Measurements from ENCODE around the gene RBCK1. TPM values are rescaled to one million over a fixed set of nuclear protein-coding genes. Genes with fewer than 3 reads are reported as not detected.
A peak's percentile ranks its signal among the peaks of the same experiment; 100 is the strongest.

The RBCK1 gene
- total and polyA plus RNA-seq, 8 donors, result 89.6 to 104 (median 98.7) TPM

DNA sequence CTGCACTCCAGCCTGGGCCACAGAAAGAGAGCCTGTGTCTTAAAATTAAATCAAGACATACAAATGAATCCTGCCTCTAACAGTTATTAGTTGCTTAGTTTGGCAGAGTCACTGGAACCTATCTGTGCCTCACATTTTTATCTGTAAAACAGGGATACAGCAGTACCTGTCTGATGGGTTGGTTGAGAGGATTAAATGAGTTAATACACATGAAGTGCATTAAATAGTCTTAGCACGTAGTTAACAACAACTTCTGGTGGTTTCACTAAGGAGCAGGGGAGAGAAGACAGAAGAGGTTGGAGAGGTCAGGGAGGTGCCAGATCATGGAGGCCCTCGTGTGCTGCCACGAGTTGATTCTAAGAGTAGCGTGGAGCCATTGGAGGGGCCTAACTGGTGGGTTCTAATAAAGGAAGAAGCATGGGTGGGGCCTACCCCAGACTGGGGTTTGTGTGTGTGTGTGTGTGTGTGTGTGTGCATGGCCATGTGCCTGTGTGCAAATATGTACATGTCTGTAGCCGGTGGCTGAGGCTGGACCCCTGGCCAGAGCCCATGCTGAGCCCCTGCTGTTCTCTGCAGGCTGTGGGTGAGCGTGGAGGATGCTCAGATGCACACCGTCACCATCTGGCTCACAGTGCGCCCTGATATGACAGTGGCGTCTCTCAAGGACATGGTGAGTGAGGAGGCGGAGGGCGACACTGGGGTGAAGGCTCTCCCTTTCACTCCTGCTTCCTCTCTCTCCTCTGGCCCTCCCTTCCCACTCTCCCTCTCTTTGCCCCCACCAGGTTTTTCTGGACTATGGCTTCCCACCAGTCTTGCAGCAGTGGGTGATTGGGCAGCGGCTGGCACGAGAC, 9.1 kb downstream of the RBCK1 start:
- Histone ChIP-seq H3K27me3 (no peaks in the 10 kb centered on the region), H3K4me1 (peaks cover 3 to 18% of the 10 kb centered on the region in 2 donors), H3K9me3 (no peaks in the 10 kb centered on the region), H3K4me3 (no peak overlapping the region), H3K36me3 (peaks cover 0 to 54% of the 10 kb centered on the region in 2 donors), H3K27ac (no peak overlapping the region)
- DNase-seq, result no peak
- intact Hi-C loops (cut with DNase I), result no loop called here
- no peak for ATAC-seq
- TF ChIP-seq, protein P1, sequence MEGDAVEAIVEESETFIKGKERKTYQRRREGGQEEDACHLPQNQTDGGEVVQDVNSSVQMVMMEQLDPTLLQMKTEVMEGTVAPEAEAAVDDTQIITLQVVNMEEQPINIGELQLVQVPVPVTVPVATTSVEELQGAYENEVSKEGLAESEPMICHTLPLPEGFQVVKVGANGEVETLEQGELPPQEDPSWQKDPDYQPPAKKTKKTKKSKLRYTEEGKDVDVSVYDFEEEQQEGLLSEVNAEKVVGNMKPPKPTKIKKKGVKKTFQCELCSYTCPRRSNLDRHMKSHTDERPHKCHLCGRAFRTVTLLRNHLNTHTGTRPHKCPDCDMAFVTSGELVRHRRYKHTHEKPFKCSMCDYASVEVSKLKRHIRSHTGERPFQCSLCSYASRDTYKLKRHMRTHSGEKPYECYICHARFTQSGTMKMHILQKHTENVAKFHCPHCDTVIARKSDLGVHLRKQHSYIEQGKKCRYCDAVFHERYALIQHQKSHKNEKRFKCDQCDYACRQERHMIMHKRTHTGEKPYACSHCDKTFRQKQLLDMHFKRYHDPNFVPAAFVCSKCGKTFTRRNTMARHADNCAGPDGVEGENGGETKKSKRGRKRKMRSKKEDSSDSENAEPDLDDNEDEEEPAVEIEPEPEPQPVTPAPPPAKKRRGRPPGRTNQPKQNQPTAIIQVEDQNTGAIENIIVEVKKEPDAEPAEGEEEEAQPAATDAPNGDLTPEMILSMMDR (IDR thresholded peaks at IDR 0.05), result no peak

DNA sequence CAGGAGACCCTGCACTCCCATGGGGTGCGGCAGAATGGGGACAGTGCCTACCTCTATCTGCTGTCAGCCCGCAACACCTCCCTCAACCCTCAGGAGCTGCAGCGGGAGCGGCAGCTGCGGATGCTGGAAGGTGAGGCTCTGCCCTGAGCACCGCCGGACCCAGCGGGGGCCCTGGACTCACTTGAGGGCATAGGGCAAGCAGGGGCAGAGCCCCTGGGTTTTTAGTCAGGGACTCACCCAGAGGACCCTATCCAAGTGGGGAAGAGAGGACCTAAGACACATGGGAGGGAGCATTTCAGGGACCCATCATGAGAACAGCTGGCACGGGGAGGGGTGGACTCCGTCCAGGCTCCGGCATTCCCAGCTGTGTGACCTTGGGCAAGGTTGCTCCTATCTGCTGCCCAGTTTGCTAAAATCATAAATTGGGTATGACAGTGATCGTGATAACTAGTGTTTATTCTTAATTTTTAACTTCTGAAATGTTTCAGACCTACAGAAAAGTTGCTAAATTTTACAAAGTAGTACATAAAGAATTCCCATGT, 9.8 kb downstream of the RBCK1 start:
- intact Hi-C loops (cut with DNase I), result no loop called here
- H3K4me3 ChIP-seq, result no peak overlapping the region
- no peaks in the 10 kb centered on the region for H3K9me3 ChIP-seq
- DNase-seq, result no peak
- H3K27ac ChIP-seq, result no peak overlapping the region
- peaks cover 0 to 61% of the 10 kb centered on the region in 2 donors for H3K36me3 ChIP-seq
- H3K4me1 ChIP-seq, result peaks cover 3 to 18% of the 10 kb centered on the region in 2 donors
- no peak for ATAC-seq
- no peaks in the 10 kb centered on the region for H3K27me3 ChIP-seq
- TF ChIP-seq, protein P1 (IDR thresholded peaks at IDR 0.05), result no peak

DNA sequence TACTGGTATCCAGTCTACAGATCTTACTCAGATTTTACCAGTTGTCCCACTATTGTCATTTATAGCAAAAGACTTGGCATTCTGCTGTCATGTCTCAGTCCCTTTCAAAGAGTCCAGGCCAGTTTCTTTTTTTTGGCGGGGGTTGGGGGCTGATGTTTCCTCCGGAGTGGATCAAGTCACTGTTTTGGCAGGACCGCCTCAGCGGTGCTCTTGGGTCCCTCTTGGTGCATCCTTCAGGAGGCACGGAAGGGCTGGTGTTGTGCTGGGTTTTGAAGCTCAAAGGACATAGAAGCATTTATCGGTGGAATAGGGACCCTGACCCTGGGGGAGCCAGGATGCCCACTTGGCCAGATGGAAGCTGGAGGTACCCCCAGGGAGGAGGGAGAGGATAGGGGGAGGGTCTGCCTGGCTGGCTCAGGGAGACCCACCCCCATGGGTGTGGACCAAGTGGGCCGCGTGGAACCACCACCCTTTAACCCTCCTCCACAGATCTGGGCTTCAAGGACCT, 10.8 kb downstream of the RBCK1 start:
- DNase-seq, result no peak
- intact Hi-C loops (cut with DNase I), result no loop called here

DNA sequence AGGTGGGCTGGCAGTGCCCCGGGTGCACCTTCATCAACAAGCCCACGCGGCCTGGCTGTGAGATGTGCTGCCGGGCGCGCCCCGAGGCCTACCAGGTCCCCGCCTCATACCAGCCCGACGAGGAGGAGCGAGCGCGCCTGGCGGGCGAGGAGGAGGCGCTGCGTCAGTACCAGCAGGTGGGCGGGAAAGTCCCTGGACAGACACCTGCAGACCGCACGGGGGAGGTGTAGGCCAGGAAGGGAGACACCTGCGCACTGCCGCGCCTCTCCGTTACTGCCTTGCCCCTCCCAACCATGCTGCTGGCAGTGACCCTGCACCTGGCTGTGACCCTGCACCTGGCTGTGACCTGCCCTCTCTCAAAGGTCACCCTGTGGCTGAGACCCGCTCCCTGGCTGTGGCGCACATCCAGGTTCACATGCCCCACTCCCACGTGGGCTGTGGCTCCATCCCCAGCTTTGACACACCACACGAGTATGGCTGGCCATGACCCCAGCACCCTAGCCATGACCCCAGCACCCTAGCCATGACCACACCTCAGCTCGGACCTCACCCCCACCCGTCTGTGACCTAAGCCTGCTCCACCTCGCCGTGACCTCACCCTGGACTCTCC, 11.6 kb downstream of the RBCK1 start:
- intact Hi-C loops (cut with DNase I), result no loop called here
- peaks cover 3 to 15% of the 10 kb centered on the region in 2 donors for H3K4me1 ChIP-seq
- H3K27me3 ChIP-seq, result no peaks in the 10 kb centered on the region
- peaks cover 0 to 79% of the 10 kb centered on the region in 2 donors for H3K36me3 ChIP-seq
- no peak overlapping the region for H3K27ac ChIP-seq
- no peak for ATAC-seq
- TF ChIP-seq, protein P1 (IDR thresholded peaks at IDR 0.05), result no peak
- no peak overlapping the region for H3K4me3 ChIP-seq
- peak in 1 of 4 donors; percentile 76 for DNase-seq
- H3K9me3 ChIP-seq, result no peaks in the 10 kb centered on the region

More for the DNA sequence above, 10.8 kb downstream of the RBCK1 start:
- Histone ChIP-seq H3K36me3 (peaks cover 0 to 71% of the 10 kb centered on the region in 2 donors), H3K27me3 (no peaks in the 10 kb centered on the region), H3K4me1 (peaks cover 3 to 15% of the 10 kb centered on the region in 2 donors), H3K4me3 (no peak overlapping the region), H3K27ac (no peak overlapping the region), H3K9me3 (no peaks in the 10 kb centered on the region)
- ATAC-seq, result no peak
- TF ChIP-seq, protein P1 (IDR thresholded peaks at IDR 0.05), result no peak

DNA sequence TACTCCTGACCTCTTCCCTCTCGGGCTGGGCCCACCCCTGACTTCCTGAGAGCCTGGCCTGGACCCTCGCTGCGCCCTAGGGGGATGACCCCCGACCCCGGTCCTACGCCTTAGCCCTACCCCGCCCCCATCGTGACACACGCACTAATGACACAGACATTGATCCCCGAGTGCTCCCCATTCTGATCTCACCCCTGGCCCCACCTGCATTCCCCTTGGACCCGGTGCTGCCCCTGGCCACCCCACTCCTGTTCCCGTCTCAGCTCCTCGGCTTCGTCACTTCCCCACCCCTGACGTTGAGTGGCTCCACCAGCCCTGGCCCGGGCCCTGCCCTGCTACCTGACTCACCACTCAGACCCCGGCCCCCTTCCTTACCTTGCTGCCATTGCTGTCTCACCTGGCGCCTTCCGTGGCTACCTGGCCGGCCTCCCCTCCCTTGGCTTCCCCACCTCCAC, 12.1 kb downstream of the RBCK1 start:
- no peak overlapping the region for H3K27ac ChIP-seq

More for the DNA sequence above, 12.1 kb downstream of the RBCK1 start:
- H3K27me3 ChIP-seq, result no peaks in the 10 kb centered on the region
- no peak overlapping the region for H3K4me3 ChIP-seq
- peak in 1 of 4 donors; percentile 75 for DNase-seq
- H3K36me3 ChIP-seq, result peaks cover 0 to 84% of the 10 kb centered on the region in 2 donors
- no peak for ATAC-seq
- TF ChIP-seq, protein P1 (IDR thresholded peaks at IDR 0.05), result no peak
- peaks cover 3 to 15% of the 10 kb centered on the region in 2 donors for H3K4me1 ChIP-seq
- intact Hi-C loops (cut with DNase I), result no loop called here
- H3K9me3 ChIP-seq, result no peaks in the 10 kb centered on the region

All from left lung (tissue), 10 donors.